Activated CD4-positive, alpha-beta T cell treated with anti-CD3 and anti-CD28 coated beads, Interleukin-2, amount 10 ng/mL, durations not matched to agents 7 days and 5 days (primary cell): Measurements from ENCODE around the gene GABRA4. TPM values are rescaled to one million over a fixed set of nuclear protein-coding genes. Genes with fewer than 3 reads are reported as not detected.

ENCODE experiments used
- CTCF ChIA-PET: fragments of 350-600 bp; sonication (Branson Sonifier 250); formaldehyde crosslinking; loops from one replicate; lab custom pipeline; 2021; ENCODE audit warnings: antibody characterized with exemption; lab: Charles Lee
- POLR2A ChIA-PET: fragments of 350-600 bp; sonication (Branson Sonifier 250); formaldehyde crosslinking; loops from one replicate; lab custom pipeline; 2021; ENCODE audit warnings: antibody characterized with exemption; lab: Charles Lee
- DNase-seq: peaks from one replicate; pipeline ENCODE4 v3.0.0-alpha.2; 2020
- H3K27ac Mint-ChIP-seq: one replicate; pipeline ENCODE4 v1.8.0; 2021; ENCODE audit warnings: mild to moderate bottlenecking, moderate library complexity, mixed read lengths
- H3K27me3 Mint-ChIP-seq: one replicate; pipeline ENCODE4 v1.8.0; 2021; ENCODE audit warnings: mixed read lengths
- H3K36me3 Mint-ChIP-seq: one replicate; pipeline ENCODE4 v1.8.0; 2021; ENCODE audit warnings: low read depth, mixed read lengths
- H3K4me1 Mint-ChIP-seq: one replicate; pipeline ENCODE4 v1.8.0; 2021; ENCODE audit warnings: mixed read lengths
- H3K4me3 Mint-ChIP-seq: one replicate; pipeline ENCODE4 v1.8.0; 2021; ENCODE audit warnings: mild to moderate bottlenecking, moderate library complexity, mixed read lengths
- H3K9me3 Mint-ChIP-seq: one replicate; pipeline ENCODE4 v1.8.0; 2021; ENCODE audit warnings: mixed read lengths
- total RNA-seq, 2 experiments: library from RNA; stranded (reverse); gene quantifications; one replicate each; pipeline ENCODE4 v1.2.3, GENCODE V29; 2021

Gene GABRA4
- total RNA-seq, 2 experiments from 2014 or later = not detected

GRCh38 chr4:46890056-46890455, 103.3 kb downstream of the GABRA4 start:
- Mint-ChIP-seq H3K27me3 (no peaks in the 10 kb centered on the region), H3K4me3 (no peak overlapping the region), H3K9me3 (no peaks in the 10 kb centered on the region), H3K36me3 (no peaks in the 10 kb centered on the region), H3K27ac (no peak overlapping the region), H3K4me1 (no peaks in the 10 kb centered on the region)
- CTCF ChIA-PET = interaction anchor here (0.7 kb wide), 1 partner anchor 384 kb away, joined by 3 read pairs; no protein-coding TSS in a partner anchor
- POLR2A ChIA-PET = interaction anchor here (0.6 kb wide), 1 partner anchor 233 kb away, joined by 3 read pairs; no protein-coding TSS in a partner anchor
- DNase-seq = no peak

GRCh38 chr4:46889410-46889809, 104.0 kb downstream of the GABRA4 start:
- Mint-ChIP-seq H3K4me3 (no peak overlapping the region), H3K9me3 (no peaks in the 10 kb centered on the region), H3K36me3 (no peaks in the 10 kb centered on the region), H3K27me3 (no peaks in the 10 kb centered on the region), H3K27ac (no peak overlapping the region), H3K4me1 (no peaks in the 10 kb centered on the region)
- ChIA-PET POLR2A (interaction anchor here (0.6 kb wide), 1 partner anchor 233 kb away, joined by 3 read pairs; no protein-coding TSS in a partner anchor), CTCF (interaction anchor here (0.7 kb wide), 1 partner anchor 384 kb away, joined by 3 read pairs; no protein-coding TSS in a partner anchor)
- DNase-seq = no peak

DNA sequence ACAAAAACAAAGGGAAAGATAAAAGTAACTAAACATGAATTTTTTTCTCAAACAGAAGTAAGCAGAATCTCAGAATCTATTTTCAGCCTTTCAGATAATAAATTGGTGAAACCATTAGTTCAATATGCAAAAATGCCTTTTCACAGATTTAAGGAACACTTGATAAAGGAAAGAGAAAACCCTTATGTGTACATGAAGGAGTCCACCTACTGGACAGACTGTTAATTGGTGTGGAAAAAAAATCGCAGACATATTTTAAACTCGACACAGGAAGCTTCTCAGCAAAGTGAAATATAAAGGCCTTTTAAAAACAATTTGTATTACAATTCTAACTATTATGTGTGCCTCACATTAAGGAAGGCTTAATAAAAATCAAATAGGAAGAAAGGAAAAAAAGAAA, 106.7 kb downstream of the GABRA4 start:
- no peak for DNase-seq
- ChIA-PET CTCF (no interaction called here), POLR2A (no interaction called here)
- Mint-ChIP-seq H3K4me1 (no peaks in the 10 kb centered on the region), H3K9me3 (no peaks in the 10 kb centered on the region), H3K27ac (no peak overlapping the region), H3K36me3 (no peaks in the 10 kb centered on the region), H3K4me3 (no peak overlapping the region), H3K27me3 (no peaks in the 10 kb centered on the region)

- POLR2A ChIA-PET = no interaction called here
- CTCF ChIA-PET = no interaction called here
- no peaks in the 10 kb centered on the region for H3K9me3 Mint-ChIP-seq
- H3K4me1 Mint-ChIP-seq = no peaks in the 10 kb centered on the region
- H3K27ac Mint-ChIP-seq = no peak overlapping the region
- no peaks in the 10 kb centered on the region for H3K36me3 Mint-ChIP-seq
- H3K4me3 Mint-ChIP-seq = no peak overlapping the region
- no peaks in the 10 kb centered on the region for H3K27me3 Mint-ChIP-seq
- no peak for DNase-seq
Observed at GRCh38 chr4:46878641-46879040, 114.7 kb downstream of the GABRA4 start.

GRCh38 chr4:46874811-46875210, 118.6 kb downstream of the GABRA4 start:
- Mint-ChIP-seq H3K36me3 (no peaks in the 10 kb centered on the region), H3K27me3 (no peaks in the 10 kb centered on the region), H3K4me1 (no peaks in the 10 kb centered on the region), H3K9me3 (no peaks in the 10 kb centered on the region), H3K4me3 (no peak overlapping the region), H3K27ac (no peak overlapping the region)
- no peak for DNase-seq
- ChIA-PET POLR2A (no interaction called here), CTCF (no interaction called here)

GRCh38 chr4:46870411-46870810, 123.0 kb downstream of the GABRA4 start:
- ChIA-PET CTCF (no interaction called here), POLR2A (no interaction called here)
- H3K36me3 Mint-ChIP-seq = no peaks in the 10 kb centered on the region
- no peak for DNase-seq
- no peak overlapping the region for H3K27ac Mint-ChIP-seq
- H3K4me3 Mint-ChIP-seq = no peak overlapping the region
- H3K4me1 Mint-ChIP-seq = no peaks in the 10 kb centered on the region
- H3K27me3 Mint-ChIP-seq = no peaks in the 10 kb centered on the region
- H3K9me3 Mint-ChIP-seq = no peaks in the 10 kb centered on the region

Other genes with a start within 250 kb of the GABRA4 start
- gene COX7B2, start 84.3 kb downstream of the GABRA4 start, total RNA-seq = not detected
- gene GABRB1, start 38.0 kb upstream of the GABRA4 start, total RNA-seq = not detected